GDM1 (cell line): ENCODE measurements around the gene RMI2.

Experiments used
- DNase-seq: peaks from one replicate; lab custom pipeline; 2025; lab: John Stamatoyannopoulos, UW

Gene RMI2

GRCh38 chr16:11310634-11310977 is 34.7 kb upstream of the RMI2 start:
- no peak for DNase-seq

DNA sequence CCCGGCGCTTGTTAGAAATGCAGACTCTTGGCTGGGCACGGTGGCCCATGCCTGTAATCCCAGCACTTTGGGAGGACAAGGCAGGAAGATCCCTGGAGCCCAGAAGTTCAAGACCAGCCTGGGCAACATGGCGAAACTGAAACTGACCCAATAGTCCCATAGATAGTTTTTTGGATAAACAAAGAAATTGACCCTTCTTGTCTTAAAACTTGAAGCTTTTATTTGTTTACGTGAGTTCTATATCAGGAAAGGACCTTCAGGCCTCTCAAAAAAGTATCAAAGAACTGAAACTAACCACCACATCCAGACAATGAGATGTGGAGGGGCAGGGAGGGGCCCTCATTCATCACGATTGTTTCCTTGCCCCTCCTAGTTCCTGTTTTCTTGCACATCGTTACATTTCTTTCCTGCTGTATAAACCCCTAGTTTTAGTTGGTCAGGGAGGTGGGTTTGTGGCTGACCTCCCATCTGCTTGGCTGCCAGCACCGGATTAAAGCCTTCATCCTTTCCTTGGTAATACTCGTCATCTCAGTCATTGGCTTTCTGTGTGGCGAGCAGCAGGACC is 34.2 kb upstream of the RMI2 start:
- peak; percentile 65 for DNase-seq

DNA sequence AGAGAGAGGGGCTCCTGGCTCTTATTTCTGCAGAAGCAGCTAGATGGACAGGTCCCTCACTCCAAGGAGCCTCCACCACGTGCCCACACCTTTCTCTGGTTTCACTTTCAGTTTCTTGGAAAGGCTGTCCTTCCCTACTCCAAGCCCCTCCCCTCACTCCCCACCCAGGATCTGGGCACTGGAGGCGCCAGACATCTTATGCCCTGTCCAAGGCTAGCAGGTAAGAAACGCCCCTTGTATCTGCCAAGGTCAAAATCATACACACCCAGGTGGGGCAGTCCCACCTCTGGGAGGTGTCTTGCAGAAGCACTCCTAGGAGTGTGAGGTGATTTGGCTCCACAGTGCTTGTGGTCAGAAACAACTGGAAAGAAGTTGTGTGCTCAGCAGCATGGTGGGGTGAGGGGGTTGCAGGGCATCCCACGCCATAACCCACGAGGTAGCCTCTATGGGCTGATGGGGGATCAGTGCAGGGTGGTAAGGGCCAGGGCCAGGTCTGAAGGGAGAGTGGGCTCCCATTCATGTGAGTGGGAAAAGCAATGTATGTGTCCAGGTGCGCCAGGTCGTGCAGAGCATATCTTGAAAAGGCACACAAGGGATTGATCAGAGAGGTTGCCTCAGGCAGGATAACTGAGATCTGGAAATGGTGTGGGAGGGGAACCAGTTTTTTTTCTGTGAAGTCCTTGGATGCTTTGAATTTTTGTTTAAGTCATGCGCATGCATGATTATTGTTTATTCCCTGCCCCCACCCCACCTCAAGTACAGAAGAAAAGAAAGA is 32.4 kb upstream of the RMI2 start:
- DNase-seq, result no peak

DNA sequence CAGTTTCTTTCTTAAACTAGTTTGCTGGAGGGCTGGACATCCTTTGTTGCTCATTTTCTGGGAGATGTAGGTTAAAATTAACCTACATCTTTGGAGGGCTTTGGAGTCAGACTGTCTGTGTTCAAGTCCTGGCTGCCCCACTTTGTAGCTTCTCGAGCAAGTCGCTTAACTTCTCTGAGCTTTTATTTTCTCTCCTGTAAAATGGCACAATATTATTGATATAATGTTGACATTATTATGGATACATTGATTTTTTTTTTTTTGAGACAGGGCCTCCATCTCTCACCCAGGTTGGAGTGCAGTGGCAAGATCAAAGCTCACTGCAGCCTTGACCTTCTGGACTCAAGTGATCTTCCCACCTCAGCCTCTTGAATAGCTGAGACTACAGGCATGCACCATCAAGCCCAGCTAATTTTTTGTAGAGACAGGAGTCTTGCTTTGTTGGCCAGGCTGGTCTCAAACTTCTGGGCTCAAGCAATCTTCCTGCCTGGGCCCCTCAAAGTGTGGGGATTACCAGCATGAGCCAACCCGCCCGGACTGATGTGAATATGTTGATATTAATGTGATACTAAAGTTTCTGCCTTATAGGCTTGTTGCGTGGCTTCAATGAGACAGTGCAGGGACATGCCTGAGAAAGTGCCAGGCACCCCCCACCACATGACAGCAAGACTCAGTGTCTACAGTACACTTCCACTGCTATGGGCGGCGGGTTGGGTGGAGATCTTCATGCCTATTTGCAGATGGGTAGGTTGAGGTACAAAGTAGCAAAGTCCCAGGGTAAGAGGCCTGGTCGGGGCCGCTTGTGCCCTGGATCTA is 31.6 kb upstream of the RMI2 start:
- no peak for DNase-seq

DNA sequence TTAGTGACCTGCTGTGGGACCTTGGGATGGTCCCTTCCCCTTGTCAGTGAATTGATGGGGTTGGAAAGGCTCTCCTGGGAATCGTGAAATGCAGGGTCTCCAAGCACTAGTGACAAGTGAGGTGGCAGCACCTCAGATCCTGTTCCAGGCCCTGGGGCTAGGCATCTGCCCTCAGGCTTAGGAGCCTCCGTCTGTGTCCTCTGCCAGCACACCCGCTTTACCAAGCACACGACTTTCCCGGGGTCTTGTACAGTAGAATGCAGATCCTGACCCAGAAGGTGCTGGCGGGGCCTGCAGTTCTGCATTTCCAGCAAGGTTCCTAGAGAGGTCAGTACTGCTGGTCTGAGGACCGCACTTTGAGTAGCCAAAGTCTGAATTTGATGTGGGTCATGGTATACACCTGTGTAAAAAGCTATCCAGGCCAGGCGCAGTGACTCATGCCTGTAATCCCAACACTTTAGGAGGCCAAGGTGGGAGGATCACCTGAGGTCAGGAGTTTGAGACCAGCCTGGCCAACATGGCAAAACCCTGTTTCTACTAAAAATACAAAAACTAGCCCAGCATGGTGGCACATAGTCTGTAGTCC is 30.9 kb upstream of the RMI2 start:
- DNase-seq, result no peak

GRCh38 chr16:11315510-11315909 is 29.7 kb upstream of the RMI2 start:
- DNase-seq, result no peak

DNA sequence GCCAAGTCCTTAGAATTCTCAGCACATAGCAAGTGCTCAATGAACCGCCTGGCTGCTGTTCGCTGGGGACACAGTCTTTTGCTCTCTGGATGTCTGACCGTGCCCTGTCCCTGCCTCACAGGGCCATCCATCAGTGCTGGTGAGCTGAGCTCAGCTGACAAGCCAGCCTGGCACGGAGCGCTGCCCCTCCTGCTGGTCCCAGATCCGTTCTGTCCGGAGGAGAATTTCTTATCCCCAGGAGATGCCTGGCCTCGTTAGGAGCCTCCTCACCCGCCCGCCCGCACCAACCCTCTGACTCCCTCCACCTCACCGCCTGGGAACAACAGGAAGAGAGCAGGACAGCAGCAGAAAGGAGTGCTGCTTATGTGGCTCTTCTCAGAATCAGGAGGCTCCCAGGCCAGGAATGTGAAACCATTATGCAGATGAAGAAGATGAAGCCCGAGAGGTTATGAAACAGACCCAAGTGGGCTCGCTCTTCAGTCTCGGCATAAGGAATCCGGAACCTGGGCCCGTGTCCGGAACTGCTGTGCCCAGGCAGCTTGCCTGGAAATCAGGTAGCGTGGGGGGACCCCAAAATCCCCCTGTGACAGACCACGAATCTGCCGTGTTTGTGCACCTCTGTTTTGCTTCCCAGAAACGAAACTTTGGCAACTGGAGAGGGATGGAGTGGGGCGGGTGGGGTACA is 28.8 kb upstream of the RMI2 start:
- DNase-seq, result no peak

DNA sequence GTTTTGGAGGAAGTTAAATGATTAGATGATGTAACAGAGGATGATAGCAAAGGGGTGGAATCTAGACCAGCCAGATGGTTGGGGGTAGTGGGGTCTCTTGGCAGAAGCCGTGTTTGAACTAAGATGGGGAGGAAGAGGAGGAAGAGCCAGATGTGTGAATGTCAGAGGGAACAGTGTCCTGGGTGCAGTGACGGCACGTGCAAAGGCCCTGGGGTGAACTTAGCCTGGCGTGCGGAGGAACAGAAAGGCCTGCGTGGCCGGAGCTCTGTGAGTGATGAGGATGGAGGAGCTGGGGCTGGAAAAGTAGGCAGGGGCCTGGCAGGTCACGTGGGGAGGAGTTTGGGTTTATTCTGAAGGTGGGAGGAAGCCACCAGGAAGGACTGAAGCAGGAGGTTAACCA is 26.4 kb upstream of the RMI2 start:
- no peak for DNase-seq

GRCh38 chr16:11319529-11320146 is 25.6 kb upstream of the RMI2 start:
- DNase-seq, result no peak

GRCh38 chr16:11320170-11320569 is 25.1 kb upstream of the RMI2 start:
- no peak for DNase-seq

- no peak for DNase-seq
Observed at GRCh38 chr16:11321662-11322061, 23.6 kb upstream of the RMI2 start.

DNA sequence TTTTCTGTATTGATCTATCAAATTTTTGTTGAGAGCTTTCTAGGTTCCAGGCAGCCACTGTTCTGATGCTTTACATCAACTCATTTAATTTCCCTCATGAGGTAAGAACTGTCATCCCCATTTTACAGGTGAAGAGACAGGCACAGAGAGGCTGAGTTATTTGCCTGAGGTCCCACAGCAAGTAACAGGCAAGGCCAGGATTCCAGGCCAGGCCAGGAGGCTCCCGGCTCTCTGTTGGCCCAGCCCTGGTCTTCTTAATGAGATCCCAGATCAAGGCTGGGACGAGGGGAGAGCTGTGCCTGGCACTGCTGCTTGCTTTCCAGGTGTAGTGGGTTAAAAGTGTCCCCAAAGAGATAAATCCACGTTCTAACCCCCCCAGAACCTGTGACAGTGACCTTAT is 22.4 kb upstream of the RMI2 start:
- DNase-seq, result no peak

DNA sequence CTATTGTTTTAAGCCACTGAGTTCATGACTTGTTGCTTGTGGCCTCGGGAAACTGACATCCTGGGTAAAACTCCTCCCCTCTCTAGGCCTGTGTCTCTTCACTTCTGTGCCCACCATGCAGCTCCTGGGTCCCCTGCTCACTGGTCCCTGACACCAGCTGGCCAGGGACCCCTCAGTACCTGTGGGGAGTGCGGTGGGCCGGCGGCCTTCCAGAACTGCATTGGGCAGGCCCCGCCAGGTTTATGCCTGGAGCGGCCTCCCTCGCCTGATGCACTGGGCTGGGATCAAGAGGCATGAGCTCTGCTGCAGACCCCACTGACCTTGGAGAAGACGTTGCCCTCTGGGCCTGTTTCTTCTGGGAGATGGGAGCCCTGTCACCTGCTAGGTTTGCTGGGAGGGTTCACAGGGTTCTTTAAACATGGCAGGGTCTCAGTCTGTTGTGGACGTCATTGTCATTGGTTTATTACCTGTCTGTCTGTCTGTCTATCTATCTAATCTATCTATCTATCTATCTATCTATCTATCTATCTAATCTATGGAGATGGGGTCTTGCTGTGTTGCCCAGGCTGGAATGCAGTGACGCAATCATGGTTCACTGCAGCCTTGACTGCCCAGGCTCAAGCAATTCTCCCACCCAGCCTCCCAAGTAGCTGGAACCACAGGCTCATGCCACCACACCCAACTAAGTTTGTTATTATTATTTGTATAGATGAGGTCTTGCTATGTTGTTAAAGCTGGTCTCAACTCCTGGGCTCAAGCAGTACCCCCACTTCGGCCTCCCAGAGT is 21.5 kb upstream of the RMI2 start:
- no peak for DNase-seq

GRCh38 chr16:11325404-11326083 is 19.7 kb upstream of the RMI2 start:
- DNase-seq, result peak; percentile 27

DNA sequence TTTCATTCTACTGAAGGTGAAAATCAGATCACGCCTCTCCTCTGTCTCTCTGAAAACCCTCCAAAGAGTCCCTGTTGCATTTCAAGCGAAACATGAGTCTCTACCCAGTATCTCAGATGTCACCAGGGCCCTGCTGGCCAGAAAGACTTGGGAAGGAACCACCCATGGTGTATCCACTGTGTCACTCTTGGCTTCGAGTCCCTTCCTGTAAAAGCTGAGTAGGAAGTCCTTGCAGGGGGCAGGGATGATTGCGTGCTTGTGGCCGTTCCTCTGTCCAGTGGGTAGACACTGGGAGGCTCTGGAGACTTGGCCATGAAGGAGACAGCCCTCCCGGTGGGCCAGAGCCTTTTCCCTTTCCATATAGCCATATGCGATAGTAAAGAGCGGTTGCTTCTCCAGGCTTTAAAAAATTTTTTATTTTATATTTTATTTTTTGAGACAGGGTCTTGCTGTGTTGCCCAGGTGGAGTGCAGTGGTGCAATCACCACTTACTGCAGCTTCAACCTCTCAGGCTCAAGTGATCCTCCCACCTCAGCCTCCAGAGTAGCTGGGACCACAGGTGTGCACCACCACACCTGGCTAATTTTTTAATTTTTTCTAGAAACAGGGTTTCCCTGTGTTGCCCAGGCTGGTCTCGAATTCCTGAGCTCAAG is 19.0 kb upstream of the RMI2 start:
- DNase-seq, result no peak

DNA sequence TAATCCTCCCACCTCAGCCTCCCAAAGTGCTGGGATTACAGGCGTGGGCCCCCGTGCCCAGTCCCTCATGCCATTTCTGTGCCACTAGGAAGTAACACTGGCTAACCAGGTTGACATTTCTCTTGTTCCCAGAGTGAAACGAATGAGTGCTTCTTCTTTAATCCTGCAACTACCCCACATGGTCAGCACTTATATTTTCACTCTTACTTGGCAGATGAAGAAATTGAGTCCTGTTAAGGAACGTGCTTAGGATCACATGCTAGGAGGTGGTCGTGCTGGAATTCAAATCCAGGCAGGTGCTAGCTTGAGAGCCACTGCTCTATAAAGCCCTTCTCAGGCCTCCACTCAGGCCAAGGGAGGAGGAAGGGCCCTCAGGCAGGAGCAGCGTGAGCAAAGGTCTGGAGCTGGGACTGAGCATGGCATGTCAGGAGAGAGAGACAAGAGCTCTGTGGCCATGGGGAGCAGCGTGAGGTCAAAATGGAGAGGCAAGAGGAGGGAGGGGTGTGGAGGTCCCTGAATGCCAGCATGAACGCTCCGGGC is 18.5 kb upstream of the RMI2 start:
- no peak for DNase-seq

- no peak for DNase-seq
Observed at GRCh38 chr16:11327277-11328171, 17.7 kb upstream of the RMI2 start.
